Measurements from ENCODE around the gene RAPSN.

RAPSN gene

GRCh38 chr11:47448566-47449427 lies at the start of gene RAPSN:
Gene RAPSN (minus strand): TSS chr11:47449136. CDS start chr11:47448964, 172 bp downstream.
- no peaks in the 10 kb centered on the region for H3K36me3 ChIP-seq (ENCODE audit: control insufficient read depth in 2 of 2, insufficient read depth in 1 of 2, low read length in 2 of 2)
- ChIA-PET CTCF (no interaction called here), POLR2A (no interaction called here)
- H3K4me1 ChIP-seq (ENCODE audit: control insufficient read depth, insufficient read depth, low read length) = no peaks in the 10 kb centered on the region
- no peak within 1 kb of the TSS for H3K4me3 ChIP-seq (ENCODE audit: low read depth, low read length)
- TF ChIP-seq GLIS2 (tag by site-specific recombination; IDR thresholded peaks at IDR 0.05) (no peak), ZNF398 (tag by site-specific recombination; IDR thresholded peaks at IDR 0.05) (no peak), ZNF530 (tag by site-specific recombination; IDR thresholded peaks at IDR 0.05; ENCODE audit: low read depth) (no peak), GFI1B (tag by site-specific recombination; IDR thresholded peaks at IDR 0.05) (no peak)
- no peaks in the 10 kb centered on the region for H3K9me3 ChIP-seq (ENCODE audit: control insufficient read depth, insufficient read depth, low read depth, low read length)
- no peak within 1 kb of the TSS for H3K27ac ChIP-seq (ENCODE audit: extremely low read depth, low read depth, low read length)

GRCh38 chr11:47498149-47498548 lies 49.2 kb upstream of the RAPSN start:
- peaks cover 12% of the 10 kb centered on the region for H3K4me1 ChIP-seq (ENCODE audit: control insufficient read depth, insufficient read depth, low read length)
- peaks cover 0 to 39% of the 10 kb centered on the region in 2 experiments for H3K36me3 ChIP-seq (ENCODE audit: control insufficient read depth in 2 of 2, insufficient read depth in 1 of 2, low read length in 2 of 2)
- no peak overlapping the region for H3K4me3 ChIP-seq (ENCODE audit: low read depth, low read length)
- no peak overlapping the region for H3K27ac ChIP-seq (ENCODE audit: extremely low read depth, low read depth, low read length)
- no peaks in the 10 kb centered on the region for H3K9me3 ChIP-seq (ENCODE audit: control insufficient read depth, insufficient read depth, low read depth, low read length)
- CTCF ChIA-PET = interaction anchor here (0.6 to 1.1 kb wide), 5 partner anchors 19 to 345 kb away, joined by 3 to 6 read pairs (median 4); no protein-coding TSS in a partner anchor
- TF ChIP-seq ZSCAN4 (tag by site-specific recombination; IDR thresholded peaks at IDR 0.05) = no peak
- no peak for TF ChIP-seq ZNF560 (tag by site-specific recombination; IDR thresholded peaks at IDR 0.05; ENCODE audit: borderline replicate concordance)
- TF ChIP-seq ZNF169 (tag by site-specific recombination; IDR thresholded peaks at IDR 0.05) = no peak
- TF ChIP-seq CTCF (tag by site-specific recombination; IDR thresholded peaks at IDR 0.05) = no peak
- TF ChIP-seq ZNF518A (tag by site-specific recombination; conservative IDR thresholded peaks at IDR 0.05; ENCODE audit: low read depth) = no peak
- no peak for TF ChIP-seq ZEB2 (tag by site-specific recombination; IDR thresholded peaks at IDR 0.05)
- TF ChIP-seq GLI4 (tag by site-specific recombination; IDR thresholded peaks at IDR 0.05) = no peak
- no peak for TF ChIP-seq GLIS2 (tag by site-specific recombination; IDR thresholded peaks at IDR 0.05)
- no peak for TF ChIP-seq ZSCAN16 (tag by site-specific recombination; IDR thresholded peaks at IDR 0.05)
- TF ChIP-seq ZNF211 (tag by site-specific recombination; IDR thresholded peaks at IDR 0.05; ENCODE audit: low read depth) = no peak
- TF ChIP-seq ZXDB (tag by site-specific recombination; IDR thresholded peaks at IDR 0.05) = no peak
- POLR2A ChIA-PET = interaction anchor here (0.6 to 1.6 kb wide), 3 partner anchors 54 to 574 kb away, joined by 3 to 5 read pairs (median 3); partner anchors contain the start of gene CELF1
